H1 (cell line): Measurements from ENCODE around the gene C1QTNF7. TPM values are rescaled to one million over a fixed set of nuclear protein-coding genes. Genes with fewer than 3 reads are reported as not detected.

Experiments used
- BCL11A ChIP-seq, 2 experiments: IDR thresholded peaks; one replicate each; pipeline ENCODE4 v1.6.1; 2011; ENCODE audit warnings: low read depth in 2 of 2, low read length in 2 of 2, mild to moderate bottlenecking in 2 of 2
- CEBPB ChIP-seq: IDR thresholded peaks from 2 replicates; pipeline ENCODE4 v1.6.1; 2012; ENCODE audit warnings: low read depth, low read length
- CHD7 ChIP-seq: fragments of 300-600 bp; sonication (generic); IDR thresholded peaks from 2 replicates; pipeline ENCODE4 v1.7.1; 2012; ENCODE audit warnings: low read length, moderate library complexity, mild to moderate bottlenecking, inconsistent platforms; ENCODE audit not compliant: insufficient replicate concordance
- POLR2AphosphoS5 ChIP-seq: IDR thresholded peaks from 2 replicates; pipeline ENCODE4 v1.6.1; 2011; ENCODE audit warnings: low read depth, low read length
- RBBP5 ChIP-seq: IDR thresholded peaks from 2 replicates; pipeline ENCODE4 v1.7.1; 2012; ENCODE audit warnings: low read depth, mild to moderate bottlenecking, inconsistent platforms, low read length, moderate library complexity, borderline replicate concordance
- SIN3A ChIP-seq, 2 experiments: IDR thresholded peaks in 1 of 2; conservative IDR thresholded peaks in 1 of 2; 2 replicates each; pipeline ENCODE4 v1.6.1; 2011 to 2012; ENCODE audit warnings: low read length in 2 of 2, improper control_type of control experiment in 1 of 2, low read depth in 1 of 2, mild to moderate bottlenecking in 1 of 2
- SIX5 ChIP-seq: IDR thresholded peaks from 2 replicates; pipeline ENCODE4 v1.6.1; 2011; ENCODE audit warnings: mild to moderate bottlenecking, low read depth, low read length
- SP1 ChIP-seq: IDR thresholded peaks from 2 replicates; pipeline ENCODE4 v1.6.1; 2011; ENCODE audit warnings: low read depth, low read length
- SRF ChIP-seq: IDR thresholded peaks from 2 replicates; pipeline ENCODE4 v1.6.1; 2011; ENCODE audit warnings: mild to moderate bottlenecking, low read depth, low read length, moderate library complexity
- TAF1 ChIP-seq: IDR thresholded peaks from 2 replicates; pipeline ENCODE4 v1.6.1; 2011; ENCODE audit warnings: mild to moderate bottlenecking, low read depth, low read length
- TAF7 ChIP-seq: optimal IDR thresholded peaks from 2 replicates; pipeline ENCODE3; 2011; ENCODE audit warnings: low read depth, mild to moderate bottlenecking, inconsistent platforms, low read length, moderate library complexity, borderline replicate concordance
- polyA plus RNA-seq, 7 experiments: library from polyadenylated mRNA; depleted of rRNA in 3 of 7; stranded (reverse) in 5 of 7; unstranded in 2 of 7; fragments of >200 nt in 5 of 7; fragments of 200-250 nt in 2 of 7; gene quantifications; 1 replicate in 5 of 7; 2 replicates in 1 of 7; 4 replicates in 1 of 7; pipeline versions ENCODE4 v1.2.1 to v1.2.3, GENCODE V29; 2011 to 2013; ENCODE audit warnings: missing spikeins in 2 of 7, mixed read lengths in 2 of 7
- total RNA-seq: library from RNA; stranded (reverse); fragmentation: NEBNext Ultra II Directional; extraction: Animal tissue kit (Norgen Biotek cat#: 25700); gene quantifications from 2 replicates; pipeline ENCODE4 v1.2.1, GENCODE V29; 2021
- TF ChIP-seq, protein P1 (sequence below): IDR thresholded peaks from 2 replicates; pipeline ENCODE4 v1.6.1; 2011; ENCODE audit warnings: low read length, improper control_type of control experiment

Gene C1QTNF7
- total and polyA plus RNA-seq, 2 of the 8 experiments (the other 6 are each of a cell fraction or from before 2014, with no cell fraction given): not detected

GRCh38 chr4:15444276-15444675 lies 16.4 kb downstream of the C1QTNF7 start (continued):
- TF ChIP-seq CHD7 (no peak), BCL11A (IDR thresholded peaks at IDR 0.05; ENCODE audit: low read depth in 2 of 2, low read length in 2 of 2) (no peak), SIX5 (no peak), TAF1 (no peak), SP1 (no peak), SRF (no peak), RBBP5 (no peak), CEBPB (no peak), SIN3A (conservative IDR thresholded peaks at IDR 0.05 in 1 of 2, IDR thresholded peaks at IDR 0.05 in 1 of 2; ENCODE audit: low read depth in 1 of 2, low read length in 2 of 2) (no peak), POLR2AphosphoS5 (no peak), TAF7 (no peak)
- TF ChIP-seq, protein P1, sequence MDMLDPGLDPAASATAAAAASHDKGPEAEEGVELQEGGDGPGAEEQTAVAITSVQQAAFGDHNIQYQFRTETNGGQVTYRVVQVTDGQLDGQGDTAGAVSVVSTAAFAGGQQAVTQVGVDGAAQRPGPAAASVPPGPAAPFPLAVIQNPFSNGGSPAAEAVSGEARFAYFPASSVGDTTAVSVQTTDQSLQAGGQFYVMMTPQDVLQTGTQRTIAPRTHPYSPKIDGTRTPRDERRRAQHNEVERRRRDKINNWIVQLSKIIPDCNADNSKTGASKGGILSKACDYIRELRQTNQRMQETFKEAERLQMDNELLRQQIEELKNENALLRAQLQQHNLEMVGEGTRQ: no peak
